ENCODE results near the gene MLYCD. TPM values are rescaled to one million over a fixed set of nuclear protein-coding genes. Genes with fewer than 3 reads are reported as not detected.

MLYCD gene
- polyA plus RNA-seq, 1 donor from 2014 or later: 2.4 TPM

DNA sequence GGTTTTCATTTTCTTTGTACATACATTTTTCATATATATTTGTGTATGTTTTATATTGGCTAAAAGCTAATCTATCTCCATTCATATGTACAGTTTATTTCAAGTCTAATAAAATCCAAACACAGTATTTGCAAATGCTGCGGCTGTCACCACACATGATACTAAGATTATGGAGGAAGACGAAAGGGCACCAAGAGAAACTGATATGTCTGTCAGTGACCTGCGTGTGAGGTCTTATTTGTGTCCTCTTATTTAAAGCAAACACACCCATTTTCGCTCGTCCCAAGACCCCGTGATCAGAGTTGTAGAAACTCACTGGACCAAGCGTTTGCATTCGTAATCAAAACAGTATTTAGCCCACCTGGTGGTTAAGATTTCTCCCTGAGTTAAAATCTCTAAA, 8.2 kb downstream of the MLYCD start:
- H3F3A ChIP-seq (ENCODE audit: insufficient read depth, low read length, poor library complexity, severe bottlenecking): no peaks in the 10 kb centered on the region
- no peaks in the 10 kb centered on the region for H3K9me2 ChIP-seq (ENCODE audit: insufficient read depth, low read length)
- no peaks in the 10 kb centered on the region for H3K27me3 ChIP-seq (ENCODE audit: insufficient read depth, low read depth, low read length)
- no peak overlapping the region for H3K27ac ChIP-seq (ENCODE audit: low read length)
- TF ChIP-seq RAD21 (conservative IDR thresholded peaks at IDR 0.05): no peak
- H3K9ac ChIP-seq (ENCODE audit: low read length): no peak overlapping the region
- no peak overlapping the region for H3K4me2 ChIP-seq (ENCODE audit: low read length)
- H3K79me2 ChIP-seq (replicated peaks; ENCODE audit: insufficient read depth, low read length): no peaks in the 10 kb centered on the region
- H4K20me1 ChIP-seq (ENCODE audit: insufficient read depth): no peaks in the 10 kb centered on the region
- H2AFZ ChIP-seq (ENCODE audit: low read depth, low read length): no peak overlapping the region
- no peaks in the 10 kb centered on the region for H3K9me3 ChIP-seq (ENCODE audit: low read length)
- no peak overlapping the region for H3K4me3 ChIP-seq (ENCODE audit: low read length)
- no peaks in the 10 kb centered on the region for H3K36me3 ChIP-seq (ENCODE audit: insufficient read depth, low read length)

DNA sequence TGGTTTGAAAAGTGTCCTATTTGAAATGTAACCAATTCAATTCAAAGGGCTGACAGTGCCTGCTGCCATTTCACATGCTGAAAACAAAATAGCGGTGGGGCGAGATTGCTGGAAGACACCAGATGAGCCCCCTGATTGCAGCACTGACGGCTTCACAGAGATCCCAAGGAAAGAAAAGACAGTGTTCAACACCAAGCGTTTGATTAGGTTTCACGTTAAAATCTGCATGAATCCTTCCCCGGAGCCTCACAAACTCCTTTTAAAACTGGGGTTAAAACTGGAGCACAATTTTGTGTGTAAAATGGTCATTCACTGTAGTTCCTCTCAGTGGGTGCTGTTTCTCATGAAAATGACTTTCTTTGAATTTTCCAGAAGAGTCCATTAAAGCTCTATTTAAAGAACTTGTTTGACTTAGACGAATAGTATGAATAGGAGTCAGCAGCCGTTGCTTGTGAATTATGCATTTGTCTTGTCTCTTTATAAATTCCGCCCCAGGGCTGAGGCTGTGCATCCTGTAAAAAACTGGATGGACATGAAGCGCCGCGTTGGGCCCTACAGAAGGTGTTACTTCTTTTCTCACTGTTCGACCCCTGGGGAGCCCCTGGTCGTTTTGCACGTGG, 8.8 kb downstream of the MLYCD start:
- no peaks in the 10 kb centered on the region for H3F3A ChIP-seq (ENCODE audit: insufficient read depth, low read length, poor library complexity, severe bottlenecking)
- H4K20me1 ChIP-seq (ENCODE audit: insufficient read depth): no peaks in the 10 kb centered on the region
- H3K4me3 ChIP-seq (ENCODE audit: low read length): no peak overlapping the region
- H3K27ac ChIP-seq (ENCODE audit: low read length): no peak overlapping the region
- H3K9me2 ChIP-seq (ENCODE audit: insufficient read depth, low read length): no peaks in the 10 kb centered on the region
- H2AFZ ChIP-seq (ENCODE audit: low read depth, low read length): no peak overlapping the region
- H3K9me3 ChIP-seq (ENCODE audit: low read length): no peaks in the 10 kb centered on the region
- H3K4me2 ChIP-seq (ENCODE audit: low read length): no peak overlapping the region
- H3K36me3 ChIP-seq (ENCODE audit: insufficient read depth, low read length): no peaks in the 10 kb centered on the region
- no peaks in the 10 kb centered on the region for H3K27me3 ChIP-seq (ENCODE audit: insufficient read depth, low read depth, low read length)
- no peaks in the 10 kb centered on the region for H3K79me2 ChIP-seq (replicated peaks; ENCODE audit: insufficient read depth, low read length)
- TF ChIP-seq, protein P1, sequence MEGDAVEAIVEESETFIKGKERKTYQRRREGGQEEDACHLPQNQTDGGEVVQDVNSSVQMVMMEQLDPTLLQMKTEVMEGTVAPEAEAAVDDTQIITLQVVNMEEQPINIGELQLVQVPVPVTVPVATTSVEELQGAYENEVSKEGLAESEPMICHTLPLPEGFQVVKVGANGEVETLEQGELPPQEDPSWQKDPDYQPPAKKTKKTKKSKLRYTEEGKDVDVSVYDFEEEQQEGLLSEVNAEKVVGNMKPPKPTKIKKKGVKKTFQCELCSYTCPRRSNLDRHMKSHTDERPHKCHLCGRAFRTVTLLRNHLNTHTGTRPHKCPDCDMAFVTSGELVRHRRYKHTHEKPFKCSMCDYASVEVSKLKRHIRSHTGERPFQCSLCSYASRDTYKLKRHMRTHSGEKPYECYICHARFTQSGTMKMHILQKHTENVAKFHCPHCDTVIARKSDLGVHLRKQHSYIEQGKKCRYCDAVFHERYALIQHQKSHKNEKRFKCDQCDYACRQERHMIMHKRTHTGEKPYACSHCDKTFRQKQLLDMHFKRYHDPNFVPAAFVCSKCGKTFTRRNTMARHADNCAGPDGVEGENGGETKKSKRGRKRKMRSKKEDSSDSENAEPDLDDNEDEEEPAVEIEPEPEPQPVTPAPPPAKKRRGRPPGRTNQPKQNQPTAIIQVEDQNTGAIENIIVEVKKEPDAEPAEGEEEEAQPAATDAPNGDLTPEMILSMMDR (IDR thresholded peaks at IDR 0.05; ENCODE audit: poor library complexity, severe bottlenecking): no peak
- TF ChIP-seq, protein P2, sequence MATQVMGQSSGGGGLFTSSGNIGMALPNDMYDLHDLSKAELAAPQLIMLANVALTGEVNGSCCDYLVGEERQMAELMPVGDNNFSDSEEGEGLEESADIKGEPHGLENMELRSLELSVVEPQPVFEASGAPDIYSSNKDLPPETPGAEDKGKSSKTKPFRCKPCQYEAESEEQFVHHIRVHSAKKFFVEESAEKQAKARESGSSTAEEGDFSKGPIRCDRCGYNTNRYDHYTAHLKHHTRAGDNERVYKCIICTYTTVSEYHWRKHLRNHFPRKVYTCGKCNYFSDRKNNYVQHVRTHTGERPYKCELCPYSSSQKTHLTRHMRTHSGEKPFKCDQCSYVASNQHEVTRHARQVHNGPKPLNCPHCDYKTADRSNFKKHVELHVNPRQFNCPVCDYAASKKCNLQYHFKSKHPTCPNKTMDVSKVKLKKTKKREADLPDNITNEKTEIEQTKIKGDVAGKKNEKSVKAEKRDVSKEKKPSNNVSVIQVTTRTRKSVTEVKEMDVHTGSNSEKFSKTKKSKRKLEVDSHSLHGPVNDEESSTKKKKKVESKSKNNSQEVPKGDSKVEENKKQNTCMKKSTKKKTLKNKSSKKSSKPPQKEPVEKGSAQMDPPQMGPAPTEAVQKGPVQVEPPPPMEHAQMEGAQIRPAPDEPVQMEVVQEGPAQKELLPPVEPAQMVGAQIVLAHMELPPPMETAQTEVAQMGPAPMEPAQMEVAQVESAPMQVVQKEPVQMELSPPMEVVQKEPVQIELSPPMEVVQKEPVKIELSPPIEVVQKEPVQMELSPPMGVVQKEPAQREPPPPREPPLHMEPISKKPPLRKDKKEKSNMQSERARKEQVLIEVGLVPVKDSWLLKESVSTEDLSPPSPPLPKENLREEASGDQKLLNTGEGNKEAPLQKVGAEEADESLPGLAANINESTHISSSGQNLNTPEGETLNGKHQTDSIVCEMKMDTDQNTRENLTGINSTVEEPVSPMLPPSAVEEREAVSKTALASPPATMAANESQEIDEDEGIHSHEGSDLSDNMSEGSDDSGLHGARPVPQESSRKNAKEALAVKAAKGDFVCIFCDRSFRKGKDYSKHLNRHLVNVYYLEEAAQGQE (IDR thresholded peaks at IDR 0.05; ENCODE audit: borderline replicate concordance): no peak
- no peak for TF ChIP-seq EP300 (conservative IDR thresholded peaks at IDR 0.05; ENCODE audit: poor library complexity, severe bottlenecking)
- TF ChIP-seq POLR2AphosphoS5 (IDR thresholded peaks at IDR 0.05): no peak
- no peak for TF ChIP-seq EZH2 (IDR thresholded peaks at IDR 0.05; ENCODE audit: borderline replicate concordance, insufficient read depth, low read length, poor library complexity, severe bottlenecking)
- TF ChIP-seq MXI1 (conservative IDR thresholded peaks at IDR 0.05; ENCODE audit: poor library complexity, severe bottlenecking): no peak
- TF ChIP-seq RAD21 (conservative IDR thresholded peaks at IDR 0.05): no peak
- no peak for TF ChIP-seq TAF1 (IDR thresholded peaks at IDR 0.05; ENCODE audit: low read depth)
- TF ChIP-seq SMC3 (conservative IDR thresholded peaks at IDR 0.05; ENCODE audit: poor library complexity): no peak
- no peak overlapping the region for H3K9ac ChIP-seq (ENCODE audit: low read length)

All from neural cell (in vitro differentiated cells).